Trophoblast cell (in vitro differentiated cells and primary cell): ENCODE results near the gene IL1RL2.

ENCODE experiments used
- DNase-seq, 2 donors: peaks; one replicate each; pipeline ENCODE4 v3.0.0-alpha.2; 2016
- H2AFZ ChIP-seq: 2 replicates; pipeline ENCODE4 v1.6.1; 2013; ENCODE audit warnings: low read length, moderate library complexity, mild to moderate bottlenecking; ENCODE audit not compliant: insufficient read depth, poor library complexity
- H2AK5ac ChIP-seq: 2 replicates; pipeline ENCODE4 v1.6.1; 2013; ENCODE audit warnings: mild to moderate bottlenecking, low read length
- H2BK120ac ChIP-seq: 2 replicates; pipeline ENCODE4 v1.6.1; 2013; ENCODE audit warnings: low read length, mild to moderate bottlenecking, moderate library complexity; ENCODE audit not compliant: insufficient read depth, poor library complexity
- H2BK12ac ChIP-seq: 2 replicates; pipeline ENCODE4 v1.6.1; 2013; ENCODE audit warnings: mild to moderate bottlenecking, low read length, moderate library complexity
- H2BK5ac ChIP-seq: 2 replicates; pipeline ENCODE4 v1.6.1; 2013; ENCODE audit warnings: low read length, low read depth, moderate library complexity, mild to moderate bottlenecking; ENCODE audit not compliant: poor library complexity
- H3K14ac ChIP-seq: 2 replicates; pipeline ENCODE4 v1.6.1; 2013; ENCODE audit warnings: mild to moderate bottlenecking, low read length
- H3K18ac ChIP-seq: 2 replicates; pipeline ENCODE4 v1.6.1; 2013; ENCODE audit warnings: mild to moderate bottlenecking, low read length
- H3K23ac ChIP-seq: 2 replicates; pipeline ENCODE4 v1.6.1; 2013; ENCODE audit warnings: low read length
- H3K27ac ChIP-seq: 2 replicates; pipeline ENCODE4 v1.5.1; 2013; ENCODE audit warnings: low read depth, mild to moderate bottlenecking, inconsistent platforms, low read length, moderate library complexity
- H3K27me3 ChIP-seq: 2 replicates; pipeline ENCODE4 v1.6.1; 2013; ENCODE audit warnings: inconsistent platforms, mild to moderate bottlenecking, low read length, moderate library complexity; ENCODE audit not compliant: insufficient read depth
- H3K36me3 ChIP-seq, 2 experiments: 1 replicate in 1 of 2; 2 replicates in 1 of 2; pipeline ENCODE4 v1.6.1; 2013; ENCODE audit warnings: low read length in 2 of 2, mild to moderate bottlenecking in 2 of 2, moderate library complexity in 1 of 2; ENCODE audit not compliant: insufficient read depth in 2 of 2, control insufficient read depth in 1 of 2
- H3K4ac ChIP-seq: 2 replicates; pipeline ENCODE4 v1.6.1; 2013; ENCODE audit warnings: low read depth, mild to moderate bottlenecking, low read length, moderate library complexity
- H3K4me1 ChIP-seq, 2 experiments: 1 replicate in 1 of 2; 2 replicates in 1 of 2; pipeline ENCODE4 v1.6.1; 2013; ENCODE audit warnings: low read length in 2 of 2, mild to moderate bottlenecking in 2 of 2, moderate library complexity in 1 of 2; ENCODE audit not compliant: insufficient read depth in 2 of 2, control insufficient read depth in 1 of 2
- H3K4me2 ChIP-seq: 2 replicates; pipeline ENCODE4 v1.6.1; 2013; ENCODE audit warnings: inconsistent platforms, mild to moderate bottlenecking, low read length, moderate library complexity
- H3K4me3 ChIP-seq: 2 replicates; pipeline ENCODE4 v1.5.1; 2013; ENCODE audit warnings: mild to moderate bottlenecking, low read depth, low read length, inconsistent platforms
- H3K79me1 ChIP-seq: one replicate; pipeline ENCODE4 v1.6.1; 2013; ENCODE audit warnings: low read length
- H3K79me2 ChIP-seq: 2 replicates; pipeline ENCODE4 v1.6.1; 2013; ENCODE audit warnings: low read length, mild to moderate bottlenecking; ENCODE audit not compliant: control insufficient read depth, insufficient read depth, poor library complexity
- H3K9ac ChIP-seq: 2 replicates; pipeline ENCODE4 v1.6.1; 2013; ENCODE audit warnings: mild to moderate bottlenecking, low read length
- H3K9me3 ChIP-seq: 2 replicates; pipeline ENCODE4 v1.6.1; 2013; ENCODE audit warnings: low read depth, mild to moderate bottlenecking, control low read depth, inconsistent platforms, low read length; ENCODE audit not compliant: insufficient read depth
- H4K12ac ChIP-seq: 2 replicates; pipeline ENCODE4 v1.6.1; 2013; ENCODE audit warnings: low read depth, mild to moderate bottlenecking, low read length, moderate library complexity
- H4K8ac ChIP-seq: 2 replicates; pipeline ENCODE4 v1.6.1; 2013; ENCODE audit warnings: low read depth, mild to moderate bottlenecking, low read length, moderate library complexity
- H4K91ac ChIP-seq: one replicate; pipeline ENCODE4 v1.6.1; 2013; ENCODE audit warnings: low read depth, mild to moderate bottlenecking, low read length, moderate library complexity
- WGBS: extraction: QIAGEN DNeasy Blood & Tissue Kit; methylation state at CpG from one replicate; pipeline ENCODE4 v1.1.7; 2013; ENCODE audit warnings: missing lambda C conversion rate; ENCODE audit not compliant: insufficient read length, insufficient coverage; ENCODE audit errors: extremely low coverage; 5-methylcytosine and 5-hydroxymethylcytosine counted together

The IL1RL2 gene

DNA sequence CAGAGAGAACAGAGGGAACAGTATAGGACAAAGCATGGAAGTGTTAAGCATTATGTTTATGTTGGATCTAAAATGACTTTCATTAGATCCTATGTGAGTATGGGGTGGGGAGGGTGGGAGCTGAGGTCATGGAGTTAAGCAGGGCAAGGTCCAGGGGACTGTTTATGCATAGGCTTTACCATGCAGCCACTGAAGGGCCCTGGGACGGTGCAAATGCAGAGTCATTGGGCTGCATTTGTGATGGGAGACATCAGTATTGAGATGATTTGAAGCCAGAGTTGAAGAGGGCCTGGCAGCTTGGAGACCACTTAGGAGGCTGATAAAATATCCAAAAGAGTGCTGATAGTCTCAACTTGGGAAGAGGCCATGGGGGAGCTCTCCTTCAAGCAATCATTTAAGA lies 22.7 kb downstream of the IL1RL2 start:
- Histone ChIP-seq H3K14ac (no peak overlapping the region), H4K91ac (no peak overlapping the region), H3K4me1 (no peaks in the 10 kb centered on the region), H2BK12ac (no peak overlapping the region), H4K12ac (no peak overlapping the region), H2BK5ac (no peak overlapping the region), H3K79me2 (no peaks in the 10 kb centered on the region), H3K23ac (no peak overlapping the region), H2BK120ac (no peak overlapping the region), H2AK5ac (no peak overlapping the region), H3K27me3 (no peaks in the 10 kb centered on the region), H3K4ac (no peak overlapping the region), H4K8ac (no peak overlapping the region), H3K4me2 (no peak overlapping the region), H2AFZ (no peak overlapping the region), H3K9ac (no peak overlapping the region), H3K79me1 (no peaks in the 10 kb centered on the region), H3K9me3 (no peaks in the 10 kb centered on the region), H3K36me3 (no peaks in the 10 kb centered on the region), H3K18ac (no peak overlapping the region), H3K4me3 (no peak overlapping the region), H3K27ac (no peak overlapping the region)
- no peak for DNase-seq
- no CpG with 5 or more reads among the region's 1 CpG for WGBS

DNA sequence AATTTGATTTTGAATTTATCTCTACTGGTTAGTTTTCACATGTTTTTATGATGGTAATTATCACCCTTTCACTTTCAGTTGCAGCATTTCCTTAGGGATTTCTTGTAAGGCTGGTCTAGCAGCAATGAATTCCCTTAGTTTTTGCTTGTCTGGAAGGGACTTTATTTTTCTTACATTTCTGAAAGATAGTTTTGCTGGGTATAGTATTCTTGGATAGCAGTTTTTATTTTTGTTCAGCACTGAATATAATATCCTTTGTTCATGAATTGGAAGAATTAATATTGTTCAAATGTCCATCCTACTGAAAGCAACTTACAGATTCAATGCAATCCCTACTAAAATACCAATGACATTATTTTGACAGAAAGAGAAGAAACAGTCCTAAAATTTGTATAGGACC lies 30.2 kb downstream of the IL1RL2 start:
- Histone ChIP-seq H3K4me2 (no peak overlapping the region), H4K12ac (no peak overlapping the region), H2AFZ (no peak overlapping the region), H3K4ac (no peak overlapping the region), H2BK12ac (no peak overlapping the region), H2BK5ac (no peak overlapping the region), H3K23ac (no peak overlapping the region), H3K9ac (no peak overlapping the region), H2BK120ac (no peak overlapping the region), H3K14ac (no peak overlapping the region), H3K27ac (no peak overlapping the region), H3K79me1 (no peaks in the 10 kb centered on the region), H3K18ac (no peak overlapping the region), H3K79me2 (no peaks in the 10 kb centered on the region), H3K9me3 (peaks cover 5% of the 10 kb centered on the region), H4K91ac (no peak overlapping the region), H3K36me3 (no peaks in the 10 kb centered on the region), H3K4me3 (no peak overlapping the region), H3K27me3 (no peaks in the 10 kb centered on the region), H4K8ac (no peak overlapping the region), H2AK5ac (no peak overlapping the region), H3K4me1 (no peaks in the 10 kb centered on the region)
- DNase-seq = no peak

DNA sequence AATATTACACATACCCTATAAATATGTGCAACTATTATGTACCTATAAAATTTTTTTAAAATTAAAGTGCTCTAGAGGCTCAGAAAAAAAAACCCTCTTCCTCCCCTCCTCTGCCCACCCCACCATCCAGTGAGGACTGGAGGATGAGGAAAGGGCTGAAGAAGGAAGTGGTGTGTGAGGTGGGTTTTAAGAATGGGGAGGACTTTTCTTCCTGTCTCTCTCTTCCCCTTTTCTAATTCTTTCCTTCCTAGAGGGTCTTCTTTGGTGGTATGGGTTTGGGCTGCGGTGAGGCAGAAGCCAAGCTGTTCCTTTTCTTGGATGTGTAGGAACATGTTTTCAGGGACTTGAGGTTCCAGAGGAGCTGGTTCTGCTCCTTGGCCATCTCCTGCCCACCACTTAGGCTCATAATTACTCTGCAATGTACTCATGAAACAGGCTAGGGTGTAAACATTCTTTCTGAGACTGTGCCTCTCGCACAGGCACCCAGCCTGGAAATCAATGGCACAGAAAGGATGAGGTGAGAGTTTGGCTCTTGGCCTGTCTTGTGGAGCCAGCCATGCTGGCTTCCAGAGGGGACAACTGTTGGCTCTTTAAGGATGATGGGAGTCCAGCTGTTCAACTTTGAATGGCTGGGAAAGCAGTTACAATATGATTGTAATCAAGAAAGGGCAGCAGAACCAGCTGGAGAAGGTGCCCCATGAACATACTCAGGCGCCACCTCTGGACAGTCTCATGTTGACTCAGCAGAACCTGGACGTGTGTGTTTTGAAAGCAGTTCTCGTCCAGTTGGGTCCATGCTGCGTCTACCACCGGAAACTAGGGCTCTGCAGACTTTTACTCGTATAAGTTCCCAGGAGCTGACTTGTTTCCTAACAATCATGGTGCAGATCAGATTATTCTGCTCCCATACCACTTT lies 38.3 kb downstream of the IL1RL2 start:
- Histone ChIP-seq H3K14ac (no peak overlapping the region), H2BK5ac (no peak overlapping the region), H3K18ac (no peak overlapping the region), H3K4me2 (no peak overlapping the region), H3K9ac (no peak overlapping the region), H3K79me1 (peaks cover 6% of the 10 kb centered on the region), H2BK120ac (no peak overlapping the region), H2AK5ac (no peak overlapping the region), H3K27me3 (no peaks in the 10 kb centered on the region), H4K91ac (no peak overlapping the region), H3K4me3 (no peak overlapping the region), H4K12ac (no peak overlapping the region), H4K8ac (no peak overlapping the region), H3K9me3 (no peaks in the 10 kb centered on the region), H2AFZ (no peak overlapping the region), H3K36me3 (no peaks in the 10 kb centered on the region), H3K4me1 (peaks cover 9 to 13% of the 10 kb centered on the region in 2 experiments), H3K79me2 (no peaks in the 10 kb centered on the region), H3K4ac (no peak overlapping the region), H3K27ac (no peak overlapping the region), H2BK12ac (peak overlapping the region; percentile 10), H3K23ac (no peak overlapping the region)
- no peak for DNase-seq
- no CpG with 5 or more reads among the region's 8 CpGs for WGBS

DNA sequence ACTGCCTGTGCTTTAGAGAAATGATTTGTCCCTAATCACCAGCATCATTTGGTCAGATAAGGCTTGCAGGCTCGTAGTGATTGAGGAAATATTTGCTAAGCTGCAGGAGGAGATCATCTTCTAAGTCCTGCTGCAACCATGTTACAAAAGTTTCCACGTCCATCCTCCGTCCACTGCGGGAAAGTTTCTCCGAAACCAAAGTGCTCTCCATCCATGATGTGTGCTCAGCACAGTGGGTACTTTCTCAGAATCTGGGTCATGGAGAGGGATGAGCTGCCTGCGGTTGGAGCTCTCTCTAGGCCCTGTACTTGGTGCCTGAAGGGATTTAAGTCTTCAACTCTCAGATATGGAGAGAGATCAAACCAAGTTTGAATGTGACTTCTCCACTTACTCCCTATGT lies 39.3 kb downstream of the IL1RL2 start:
- H3K36me3 ChIP-seq = no peaks in the 10 kb centered on the region

More for the DNA sequence above, 39.3 kb downstream of the IL1RL2 start:
- Histone ChIP-seq H3K18ac (no peak overlapping the region), H3K4me3 (no peak overlapping the region), H3K27ac (no peak overlapping the region), H4K8ac (no peak overlapping the region), H3K9ac (no peak overlapping the region), H3K4ac (no peak overlapping the region), H2AK5ac (no peak overlapping the region), H4K12ac (no peak overlapping the region), H3K4me1 (peaks cover 9 to 13% of the 10 kb centered on the region in 2 experiments), H4K91ac (no peak overlapping the region), H2BK12ac (no peak overlapping the region), H3K14ac (no peak overlapping the region), H3K79me2 (no peaks in the 10 kb centered on the region), H3K79me1 (peaks cover 6% of the 10 kb centered on the region), H3K27me3 (no peaks in the 10 kb centered on the region), H2AFZ (no peak overlapping the region), H2BK5ac (no peak overlapping the region), H3K9me3 (peaks cover 2% of the 10 kb centered on the region), H3K4me2 (no peak overlapping the region), H2BK120ac (no peak overlapping the region), H3K23ac (no peak overlapping the region)
- DNase-seq = peak in 1 of 2 donors; percentile 24
- WGBS = no CpG with 5 or more reads among the region's 6 CpGs
